Peyer's patch (tissue), 4 donors: Measurements from ENCODE around the gene MTFR1L.

Experiments used
- CTCF ChIP-seq, 6 experiments: fragments of 450-650 bp in 4 of 6; fragments of 200-600 bp in 2 of 6; sonication (generic) in 1 of 6; IDR thresholded peaks; one replicate each; pipeline ENCODE4 v1.5.1; 2017 to 2019; ENCODE audit warnings: antibody characterized with exemption in 6 of 6, mild to moderate bottlenecking in 3 of 6, moderate library complexity in 1 of 6
- POLR2A ChIP-seq, 2 donors: fragments of 450-650 bp; IDR thresholded peaks; one replicate each; pipeline ENCODE4 v1.5.1; 2017; ENCODE audit warnings: antibody characterized with exemption in 2 of 2, mild to moderate bottlenecking in 2 of 2, moderate library complexity in 2 of 2

- no peak for TF ChIP-seq CTCF (IDR thresholded peaks at IDR 0.05)
- no peak for TF ChIP-seq POLR2A (IDR thresholded peaks at IDR 0.05)
Measured at GRCh38 chr1:25821112-25821476, 1.3 kb downstream of the MTFR1L start.
